HG03342 (cell line): ENCODE data around the gene TAOK2.
A peak's percentile ranks its signal among the peaks of the same experiment; 100 is the strongest.
"Not testable (repeated sequence)": the region's sequence is repeated elsewhere in the genome, so short reads cannot be mapped to it uniquely, and the experiment has no call there.

Experiments
- ATAC-seq: cut with Tn5 transposase; IDR thresholded peaks from one replicate; pipeline ENCODE4 v1.9.1; 2021; ENCODE audit warnings: mild to moderate bottlenecking, moderate library complexity; ENCODE audit not compliant: unreplicated experiment

Gene TAOK2

DNA sequence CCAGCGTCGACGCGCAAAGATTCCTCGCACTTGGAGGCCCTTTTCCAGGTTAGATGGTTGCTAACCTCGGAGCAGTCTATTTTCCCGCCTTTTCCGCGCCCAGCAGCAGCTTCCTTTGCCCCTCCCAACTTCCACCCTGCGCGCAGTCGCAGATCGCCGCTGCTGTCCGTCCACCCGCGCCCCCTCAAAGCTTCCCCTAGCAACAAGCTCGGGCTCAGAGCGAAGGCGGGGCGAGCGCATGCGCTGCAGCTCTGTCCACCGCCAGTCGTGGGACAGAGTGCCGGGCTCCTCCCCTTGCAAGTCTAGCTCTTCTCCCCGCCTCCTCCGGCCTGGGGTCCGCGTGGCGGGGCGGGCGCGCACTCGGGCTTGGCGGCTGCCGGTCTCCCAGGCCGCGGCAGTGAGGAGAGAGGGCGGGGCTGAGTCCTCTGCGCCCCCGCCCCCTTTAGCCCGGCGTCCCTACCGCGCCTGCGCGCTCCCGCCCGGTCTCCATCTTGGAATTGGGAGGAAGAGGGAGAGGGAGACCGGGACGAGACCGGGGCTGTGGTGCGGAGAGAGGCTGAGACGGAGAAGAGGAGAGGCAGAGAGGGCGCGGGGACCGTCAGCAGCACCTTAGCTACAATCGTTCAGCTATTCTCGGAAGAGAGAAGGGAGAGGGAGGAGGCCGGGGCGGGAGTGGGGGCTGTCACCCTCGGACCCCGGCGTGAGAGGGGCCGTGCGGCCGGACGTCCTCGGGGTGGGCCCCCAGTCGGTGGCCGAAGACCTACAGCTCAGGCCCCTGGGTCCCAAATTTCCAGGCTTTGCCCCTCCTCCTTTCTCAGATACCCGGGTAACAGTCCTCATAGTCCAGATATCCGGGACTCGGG is at the start of gene TAOK2:
Gene TAOK2, plus strand, starts transcription at position 485 of the 863 bp plus-strand sequence. CDS start 3,905 bp downstream, outside the sequence.
- ATAC-seq: peak; percentile 93

DNA sequence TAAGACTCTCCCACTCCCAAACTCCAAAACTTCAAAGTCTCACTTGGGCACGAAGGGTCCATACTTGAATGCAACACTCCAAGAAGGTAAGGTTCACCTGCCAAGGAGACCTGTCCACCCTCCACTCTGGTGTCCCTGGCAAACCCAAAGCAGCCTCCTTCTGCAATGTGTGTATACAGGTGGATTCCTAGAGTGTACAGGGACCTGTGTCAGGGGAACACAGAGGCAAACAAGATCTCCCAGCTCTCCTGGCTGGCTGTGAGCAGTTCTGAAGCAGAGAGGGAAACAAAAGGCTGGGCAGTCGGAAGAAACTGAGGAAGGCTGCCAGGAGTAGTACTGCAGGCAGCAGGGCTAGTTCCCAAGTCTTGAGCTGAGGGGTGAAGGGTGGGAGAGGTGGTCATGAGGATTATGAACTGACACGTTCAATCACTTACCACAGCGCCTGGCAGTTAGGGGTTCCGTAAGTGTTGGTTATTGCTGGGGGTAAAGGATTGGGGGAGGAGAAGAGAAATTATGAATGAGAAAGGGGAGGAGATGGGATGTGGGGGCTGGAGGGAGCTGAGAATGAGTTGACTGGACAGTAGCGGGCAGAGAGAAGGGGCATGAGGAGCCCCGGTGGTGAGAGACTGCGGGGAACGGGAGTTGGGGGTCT is 48.4 kb upstream of the TAOK2 start:
- ATAC-seq: no peak

DNA sequence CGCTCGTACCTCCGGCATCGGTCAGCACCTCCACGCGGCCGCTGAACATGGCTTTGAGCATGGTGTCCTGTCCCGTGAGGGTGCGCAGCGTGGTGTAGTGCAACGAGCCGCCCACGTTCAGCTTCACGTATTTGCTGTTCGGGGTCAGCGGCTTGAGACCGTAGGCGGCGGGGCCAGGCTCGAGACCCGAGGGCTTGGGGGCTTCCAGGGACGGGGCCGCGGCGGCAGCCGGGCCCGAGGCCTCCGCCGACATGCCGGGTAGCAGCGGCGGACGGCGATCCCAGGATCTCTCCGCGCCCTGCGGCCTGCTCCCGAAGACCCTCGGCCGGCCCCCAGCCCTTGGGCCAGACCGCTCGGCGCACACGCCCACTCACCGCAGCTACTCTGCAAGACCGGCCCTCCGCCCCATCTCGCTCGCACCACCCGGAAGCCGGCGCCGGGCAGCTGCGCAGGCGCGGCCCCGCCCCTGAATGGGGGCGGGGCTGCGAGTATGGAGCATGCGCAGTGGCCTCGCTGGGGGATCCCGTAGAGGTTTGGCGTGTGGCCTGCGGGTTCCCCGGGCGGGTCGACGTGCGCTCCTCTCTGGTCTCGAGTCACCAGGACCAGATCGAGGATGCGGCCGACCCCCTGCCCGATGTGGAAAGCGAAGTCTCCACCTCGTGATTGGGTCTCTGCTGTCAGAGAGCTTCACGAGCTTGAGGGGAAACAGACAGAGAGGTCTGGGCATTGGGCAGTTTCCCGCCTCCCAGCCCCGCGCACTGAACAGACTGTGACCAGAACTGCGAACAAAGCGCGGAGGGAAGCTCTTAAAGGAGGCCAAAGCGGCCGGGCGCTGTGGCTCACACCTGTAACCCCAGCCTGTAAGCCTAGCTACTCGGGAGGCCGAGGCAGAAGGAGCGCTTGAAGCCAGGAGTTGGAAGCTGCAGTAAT is 47.6 kb upstream of the TAOK2 start, which contains the start of gene KCTD13:
Gene KCTD13, minus strand, starts transcription at position 446 of the 930 bp plus-strand sequence. Its CDS starts 193 bp downstream, at position 253.
- ATAC-seq: peak; percentile 78

DNA sequence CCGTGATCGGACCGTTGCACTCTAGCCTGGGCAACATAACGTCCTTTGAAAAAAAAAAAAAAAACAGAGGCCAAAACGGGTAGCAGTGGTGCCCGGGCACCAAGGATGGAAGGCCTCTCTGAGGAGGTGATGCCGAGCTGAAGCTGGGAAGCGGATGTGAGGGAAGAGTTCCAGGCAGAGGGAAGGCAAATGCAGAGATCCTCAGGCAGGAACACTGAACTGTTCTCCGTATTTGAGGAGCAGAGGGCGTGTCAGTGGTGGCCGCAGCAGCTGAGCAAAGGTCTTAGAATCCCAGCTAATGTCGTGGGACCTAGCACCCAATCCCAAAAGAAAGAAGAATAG is 47.0 kb upstream of the TAOK2 start:
- peak; percentile 5 for ATAC-seq

DNA sequence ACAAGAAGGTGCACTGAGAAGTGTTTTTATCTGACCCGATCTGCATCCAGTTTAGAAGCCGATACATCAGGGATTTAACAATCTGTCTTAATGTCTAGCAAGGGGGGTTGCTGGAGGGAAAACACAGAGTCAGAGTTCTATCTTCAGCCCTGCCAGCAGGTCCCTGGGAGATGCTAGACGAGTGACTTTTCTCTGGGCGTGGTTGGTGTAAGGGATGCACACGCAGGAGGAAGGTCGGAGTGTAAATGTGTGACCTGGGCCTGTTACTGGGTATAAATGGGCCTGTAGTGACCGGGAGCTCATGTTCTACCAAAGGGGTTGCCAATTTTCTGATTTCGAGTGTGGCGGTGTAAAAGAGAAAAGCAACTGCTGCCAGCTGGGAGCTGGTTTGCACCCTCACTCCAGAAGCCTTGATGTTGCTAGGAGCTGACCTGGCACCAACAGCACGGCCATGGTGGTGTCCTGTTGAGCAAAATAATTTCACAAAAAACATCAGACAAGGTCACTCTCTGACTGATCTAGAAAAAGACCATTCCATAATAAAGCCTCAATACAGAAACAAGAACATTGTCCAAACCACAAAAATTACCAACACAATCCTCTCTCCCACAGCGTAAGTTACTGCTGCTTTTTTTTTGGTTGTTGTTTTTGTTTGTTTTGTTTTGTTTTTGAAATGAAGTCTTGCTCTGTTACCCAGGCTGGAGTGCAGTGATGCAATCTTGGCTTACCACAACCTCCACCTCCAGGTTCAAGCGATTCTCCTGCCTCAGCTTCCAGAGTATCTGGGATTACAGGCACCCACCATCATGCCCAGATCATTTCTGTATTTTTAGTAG is 46.4 kb upstream of the TAOK2 start:
- no peak for ATAC-seq

DNA sequence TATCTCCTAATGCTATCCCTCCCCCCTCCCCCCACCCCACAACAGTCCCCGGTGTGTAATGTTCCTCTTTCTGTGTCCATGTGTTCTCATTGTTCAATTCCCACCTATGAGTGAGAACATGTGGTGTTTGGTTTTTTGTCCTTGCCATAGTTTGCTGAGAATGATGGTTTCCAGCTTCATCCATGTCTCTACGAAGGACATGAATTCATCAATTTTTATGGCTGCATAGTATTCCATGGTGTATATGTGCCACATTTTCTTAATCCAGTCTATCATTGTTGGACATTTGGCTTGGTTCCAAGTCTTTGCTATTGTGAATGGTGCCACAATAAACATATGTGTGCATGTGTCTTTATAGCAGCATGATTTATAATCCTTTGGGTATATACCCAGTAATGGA is 41.9 kb upstream of the TAOK2 start:
- not testable (repeated sequence) for ATAC-seq

DNA sequence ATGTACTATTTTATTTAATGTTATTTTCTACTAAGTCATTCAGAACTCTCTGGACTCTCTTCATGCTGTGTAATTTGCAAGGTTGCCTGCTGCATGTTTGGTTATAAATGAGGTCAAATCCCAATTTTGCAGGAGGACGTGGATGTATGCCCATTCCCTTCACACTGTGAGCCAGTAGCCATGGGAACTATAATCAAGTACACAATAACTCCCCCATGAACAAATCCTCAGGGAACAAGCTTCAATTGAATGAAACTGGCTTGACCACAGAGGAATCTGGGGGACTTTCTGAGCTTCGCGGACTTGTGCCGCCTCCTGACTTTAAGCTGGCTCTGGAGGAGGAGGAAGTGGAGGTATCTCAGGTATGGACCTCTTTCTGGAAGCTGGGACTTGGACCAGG is 33.0 kb upstream of the TAOK2 start:
- no peak for ATAC-seq

DNA sequence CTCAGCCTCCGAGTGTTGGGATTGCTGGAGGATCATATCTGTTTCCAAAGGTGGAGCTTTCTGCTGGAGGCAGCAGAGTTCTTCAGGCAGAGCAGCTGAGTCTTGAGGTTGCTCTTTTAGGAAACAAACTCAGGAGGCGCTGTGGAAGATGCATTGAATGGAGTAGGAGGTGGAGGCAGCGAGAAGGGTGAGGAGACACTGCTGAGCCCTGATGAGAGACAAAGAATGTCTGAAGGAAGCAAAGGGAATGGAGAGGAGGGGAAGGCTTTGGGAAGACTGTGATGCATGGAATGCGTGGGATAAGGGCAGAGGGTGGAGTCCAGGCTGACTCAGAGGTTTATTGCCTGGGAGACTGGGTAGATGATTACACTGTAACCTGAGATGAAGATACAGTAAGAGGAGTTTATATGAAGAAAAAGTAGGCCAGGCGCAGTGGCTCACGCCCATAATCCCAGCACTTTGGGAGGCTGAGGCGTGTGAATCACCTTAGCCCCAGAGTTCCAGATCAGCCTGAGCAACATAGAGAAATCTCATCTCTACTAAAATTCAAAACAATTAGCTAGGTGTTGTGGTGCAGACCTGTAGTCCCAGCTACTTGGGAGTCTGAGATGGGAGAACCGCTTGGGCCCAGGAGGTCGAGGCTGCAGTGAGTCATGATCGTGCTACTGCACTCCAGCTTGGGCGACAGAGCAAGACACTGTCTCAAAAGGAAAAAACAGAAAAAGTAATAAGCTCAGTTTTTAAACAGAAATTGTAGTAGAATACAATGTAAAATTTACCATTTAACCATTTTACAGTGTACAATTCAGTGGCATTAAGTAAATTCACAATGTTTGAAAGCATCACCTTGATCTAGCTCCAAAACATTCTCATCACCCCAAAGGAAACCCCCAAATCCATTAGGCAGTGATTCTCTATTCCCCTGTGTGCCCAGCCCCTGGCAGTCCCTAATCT is 29.5 kb upstream of the TAOK2 start:
- no peak for ATAC-seq

DNA sequence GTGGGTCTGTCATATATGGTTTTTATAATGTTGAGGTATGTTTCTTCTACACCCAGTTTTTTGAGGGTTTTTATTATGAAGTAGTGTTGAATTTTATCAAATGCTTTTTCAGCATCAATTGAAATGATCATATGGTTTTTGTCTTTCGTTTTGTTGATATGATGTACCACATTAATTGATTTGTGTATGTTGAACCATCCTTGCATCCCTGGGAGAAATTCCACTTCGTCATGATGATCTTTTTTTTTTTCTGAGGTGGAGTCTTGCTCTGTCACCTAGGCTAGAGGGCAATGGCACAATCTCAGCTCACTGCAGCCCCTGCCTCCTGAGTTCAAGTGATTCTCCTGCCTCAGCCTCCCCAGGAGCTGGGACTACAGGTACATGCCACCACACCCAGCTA is 25.8 kb upstream of the TAOK2 start:
- ATAC-seq: no peak

DNA sequence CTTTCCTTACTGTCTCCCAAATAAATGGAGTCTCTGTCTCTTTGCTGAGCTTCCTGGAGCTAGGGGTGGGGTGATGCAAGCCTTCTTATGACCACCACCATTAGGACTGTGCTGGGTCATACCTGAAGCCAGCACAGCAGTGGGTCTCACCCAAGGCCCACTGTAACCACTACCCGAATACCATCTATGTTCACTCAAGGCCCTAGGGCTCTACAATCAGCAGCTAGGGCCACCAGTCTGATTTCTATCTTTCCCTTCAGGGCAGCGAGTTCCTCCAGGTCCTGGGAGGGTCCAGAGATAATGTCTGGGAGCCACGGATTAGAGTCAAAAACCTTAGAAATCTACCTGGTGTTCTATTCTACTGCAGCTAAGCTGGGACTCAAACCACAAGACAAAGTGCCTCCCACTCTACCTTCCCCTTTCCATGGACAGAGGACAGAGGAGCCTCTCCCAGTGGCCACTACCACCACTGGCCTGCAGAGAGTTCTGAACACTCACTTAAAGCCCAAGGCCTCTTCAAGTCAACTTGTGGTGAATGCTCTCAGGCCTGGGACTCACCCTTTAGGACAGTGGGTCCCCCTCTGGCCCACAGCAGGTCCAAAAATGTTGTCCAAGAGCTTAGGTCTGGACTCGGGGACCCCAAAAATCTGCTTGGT is 22.7 kb upstream of the TAOK2 start:
- ATAC-seq: no peak

DNA sequence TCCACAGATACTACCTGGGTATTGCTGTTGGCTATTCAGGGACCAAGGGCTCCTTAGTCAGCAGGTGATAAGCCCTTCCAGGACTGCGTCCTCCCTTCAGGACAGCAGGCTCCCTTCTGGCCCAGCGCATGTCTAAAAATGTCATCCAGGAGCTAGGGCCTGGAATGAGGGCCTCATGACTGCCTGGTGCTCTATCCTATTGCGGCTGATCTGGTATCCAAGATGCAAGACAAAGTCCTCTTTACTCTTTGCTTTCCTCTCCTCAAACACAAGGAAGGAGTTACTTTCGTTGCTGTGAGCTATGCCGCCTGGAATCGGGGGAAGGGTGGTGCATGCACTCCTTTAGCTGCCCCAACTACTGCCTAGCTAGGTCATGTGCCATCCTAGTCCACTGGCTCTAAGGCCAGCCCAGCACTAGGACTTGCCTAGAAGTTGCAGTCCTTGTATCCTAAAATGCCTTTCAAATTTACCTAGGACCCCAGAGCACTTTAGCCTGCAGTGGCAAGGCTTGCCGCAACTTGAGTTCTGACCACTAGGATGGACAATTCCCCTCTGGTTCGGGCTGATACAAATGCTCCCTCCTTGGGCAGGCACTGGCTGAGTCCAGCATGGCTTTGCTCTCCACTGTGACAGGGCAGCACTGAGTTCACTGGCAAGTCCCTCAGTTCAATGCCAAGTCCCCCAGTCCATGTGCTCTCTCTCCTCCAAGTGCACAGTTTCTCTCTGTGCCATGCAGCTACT is 21.9 kb upstream of the TAOK2 start:
- ATAC-seq: no peak

DNA sequence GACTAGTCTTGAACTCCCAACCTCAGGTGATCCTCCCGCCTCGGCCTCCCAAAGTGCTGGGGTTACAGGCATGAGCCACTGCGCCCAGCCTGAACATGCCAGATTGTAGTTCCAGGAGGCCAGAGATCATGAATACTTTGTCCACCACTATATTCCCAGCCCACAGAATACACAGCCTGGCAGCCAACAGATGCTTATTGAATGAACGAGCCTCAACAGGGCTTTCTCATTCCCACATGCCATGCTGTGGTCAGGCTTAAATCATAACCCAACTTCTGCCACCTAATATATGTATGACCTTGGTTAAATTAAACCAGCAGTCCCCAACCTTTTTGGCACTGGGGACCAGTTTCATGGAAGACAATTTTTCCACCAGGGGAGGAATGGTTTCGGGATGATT is 14.9 kb upstream of the TAOK2 start:
- no peak for ATAC-seq

DNA sequence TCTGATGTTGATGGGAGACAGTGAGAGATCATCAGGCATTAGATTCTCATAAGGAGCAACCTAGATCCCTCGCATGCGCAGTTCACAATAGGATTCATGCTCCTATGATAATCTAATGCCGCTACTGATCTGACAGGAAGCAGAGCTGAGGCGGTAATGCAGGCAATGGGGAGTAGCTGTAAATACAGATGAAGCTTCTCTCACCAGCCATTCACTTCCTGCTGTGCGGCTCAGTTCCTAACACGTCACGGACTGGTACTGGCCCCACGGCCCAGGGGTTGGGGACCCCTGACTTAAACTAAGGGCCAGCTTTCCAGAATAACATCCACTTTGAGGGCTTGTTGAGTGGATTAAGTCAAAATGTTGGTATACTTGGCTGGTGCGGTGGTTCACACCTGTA is 14.4 kb upstream of the TAOK2 start:
- no peak for ATAC-seq

DNA sequence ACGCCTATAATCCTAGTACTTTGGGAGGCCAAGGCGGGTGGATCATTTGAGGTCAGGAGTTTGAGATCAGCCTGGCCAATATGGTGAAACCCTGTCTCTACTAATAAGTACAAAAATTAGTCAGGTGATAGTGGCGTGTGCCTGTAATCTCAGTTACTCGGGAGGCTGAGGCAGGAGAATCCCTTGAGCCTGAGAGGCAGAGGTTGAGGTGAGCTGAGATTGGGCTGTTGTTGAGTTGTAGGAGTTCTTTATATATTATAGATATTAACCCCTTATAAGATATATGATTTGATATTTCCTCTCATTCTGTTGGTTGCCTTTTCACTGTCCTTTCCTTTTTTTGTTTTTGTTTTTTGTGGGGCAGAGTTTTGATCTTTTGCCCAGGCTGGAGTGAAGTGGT is 13.8 kb upstream of the TAOK2 start:
- not testable (repeated sequence) for ATAC-seq

DNA sequence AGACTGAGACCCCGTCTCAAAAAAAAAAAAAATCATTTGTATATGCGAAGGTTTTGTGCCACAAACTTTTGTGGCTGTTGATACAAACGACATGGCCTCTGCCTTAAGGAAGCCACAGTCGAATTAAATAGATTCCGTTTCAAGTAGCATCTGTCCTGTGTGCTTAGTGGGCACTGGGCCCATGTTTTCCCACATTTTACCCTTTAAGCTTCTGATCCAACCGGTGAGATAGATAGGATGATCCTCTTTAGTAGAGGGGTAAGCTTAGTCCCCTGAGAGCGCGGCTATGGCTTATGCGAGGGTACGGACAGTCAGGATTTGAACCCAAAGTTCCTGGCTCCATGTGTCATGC is 12.6 kb upstream of the TAOK2 start:
- ATAC-seq: no peak

DNA sequence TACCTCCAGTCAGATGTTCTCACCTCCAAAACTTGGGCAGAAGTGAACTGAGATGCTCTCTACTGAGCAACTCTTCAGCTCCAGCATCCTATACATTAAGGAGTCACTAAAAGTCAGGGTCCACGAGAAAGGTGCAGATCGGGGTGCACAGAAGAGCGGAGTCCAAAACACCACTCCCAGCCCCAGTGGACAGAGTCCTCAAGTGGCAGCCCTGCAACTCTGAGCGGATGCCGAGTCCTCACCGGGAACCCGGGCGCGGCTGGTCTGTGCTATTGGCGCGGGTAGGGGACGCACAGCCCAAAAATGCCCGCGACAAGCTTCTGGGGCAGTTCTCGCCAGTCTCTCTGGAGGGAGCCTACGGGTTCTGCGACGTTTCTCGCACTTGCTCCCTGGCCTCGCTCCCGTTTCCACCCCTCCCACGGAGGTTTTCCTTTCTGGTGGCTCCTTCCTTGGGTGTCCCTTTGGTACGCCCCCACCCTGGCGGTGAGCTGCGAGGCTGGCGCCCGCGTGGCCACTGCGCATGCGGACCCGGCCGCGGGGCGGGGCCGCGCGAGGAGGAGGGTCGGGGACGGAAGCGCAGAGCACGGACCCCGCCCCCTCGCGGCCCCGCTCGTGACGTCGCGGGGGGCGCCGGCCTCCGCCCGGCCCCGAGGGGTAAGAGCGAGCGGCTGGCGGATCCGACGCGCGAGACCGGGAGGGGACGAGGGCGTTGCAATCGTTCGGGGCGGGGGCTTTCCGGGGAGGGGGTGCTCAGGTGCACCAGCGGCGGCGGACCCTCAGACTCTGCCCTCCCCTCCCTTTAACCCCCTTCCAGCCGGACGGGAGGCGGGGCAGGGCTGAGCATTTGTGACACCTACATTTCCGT is 12.0 kb upstream of the TAOK2 start, which contains the start of gene TMEM219:
Gene TMEM219, plus strand, starts transcription at position 601 of the 865 bp plus-strand sequence. CDS start 1,065 bp downstream, outside the sequence.
- ATAC-seq: peak; percentile 77
